ENCODE measurements around the gene EDN3. TPM values are rescaled to one million over a fixed set of nuclear protein-coding genes. Genes with fewer than 3 reads are reported as not detected.

EDN3 gene
- total RNA-seq, 1 experiment from 2014 or later, result not detected

DNA sequence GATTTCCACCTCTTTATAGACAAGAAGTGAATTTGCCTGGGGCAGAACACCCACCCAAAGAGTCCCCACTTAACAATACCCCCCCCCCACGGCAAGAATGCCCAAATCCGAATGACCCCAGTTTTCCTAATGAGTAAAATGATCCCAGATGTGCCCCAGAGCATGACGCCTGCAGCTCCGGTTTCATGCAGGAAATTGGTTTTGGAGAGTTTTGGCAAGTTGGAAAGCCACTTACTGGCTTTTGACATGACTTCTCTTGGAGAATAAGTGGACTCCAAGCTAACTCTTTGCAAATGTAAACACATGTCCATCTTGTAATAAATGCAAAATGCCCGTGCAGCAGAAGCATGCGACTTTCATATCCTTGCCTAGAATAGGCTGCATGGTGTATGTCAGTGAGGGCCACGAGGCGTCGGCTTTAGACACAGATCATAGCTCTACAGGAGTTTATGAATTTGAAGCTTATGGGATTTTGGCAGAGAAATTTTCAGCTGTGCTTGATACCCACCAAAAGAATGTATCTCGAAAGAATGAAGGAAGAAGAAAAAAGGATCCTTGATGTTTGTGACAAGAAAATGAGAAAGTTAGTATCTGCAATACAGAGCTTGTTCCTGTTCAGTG, 24.2 kb downstream of the EDN3 start:
- H3K79me2 ChIP-seq (ENCODE audit: insufficient read depth, low read length), result no peaks in the 10 kb centered on the region
- no peak overlapping the region for H3K27ac ChIP-seq (ENCODE audit: low read depth, low read length)
- intact Hi-C loops (cut with micrococcal nuclease), result no loop called here
- H4K20me1 ChIP-seq (ENCODE audit: insufficient read depth), result no peaks in the 10 kb centered on the region
- no peak overlapping the region for H2AFZ ChIP-seq (ENCODE audit: low read depth, low read length, poor library complexity, severe bottlenecking)
- POLR2A ChIA-PET, result no interaction called here
- ATAC-seq, result no peak
- H3K36me3 ChIP-seq (ENCODE audit: control insufficient read depth in 1 of 2, insufficient read depth in 2 of 2, low read length in 2 of 2), result no peaks in the 10 kb centered on the region
- H3K9ac ChIP-seq (ENCODE audit: low read length), result no peak overlapping the region
- H3K9me2 ChIP-seq (ENCODE audit: insufficient read depth), result no peaks in the 10 kb centered on the region
- RAD21 ChIA-PET (ENCODE audit: low non-redundant PET in 1 of 2, low total read pairs in 2 of 2, uncharacterized antibody in 2 of 2, unreplicated experiment in 2 of 2), result no interaction called here
- H3K9me3 ChIP-seq (ENCODE audit: control insufficient read depth in 1 of 2, insufficient read depth in 1 of 2, low read depth in 1 of 2, low read length in 2 of 2), result no peaks in the 10 kb centered on the region
- no peak for DNase-seq (ENCODE audit: low read depth, low spot score)
- no peaks in the 10 kb centered on the region for H3K4me1 ChIP-seq (ENCODE audit: control insufficient read depth in 1 of 2, insufficient read depth in 2 of 2, low read length in 2 of 2)
- H3K4me3 ChIP-seq (replicated peaks in 1 of 2; ENCODE audit: low read depth in 1 of 2, low read length in 2 of 2), result no peak overlapping the region
- TF ChIP-seq JUND (IDR thresholded peaks at IDR 0.05) (no peak), EZH2phosphoT487 (IDR thresholded peaks at IDR 0.05; ENCODE audit: borderline replicate concordance) (no peak), SP1 (IDR thresholded peaks at IDR 0.05; ENCODE audit: low read depth) (no peak), SIN3A (IDR thresholded peaks at IDR 0.05; ENCODE audit: low read depth) (no peak), POLR2AphosphoS5 (IDR thresholded peaks at IDR 0.05; ENCODE audit: low read depth, low read length) (no peak), TCF7L2 (IDR thresholded peaks at IDR 0.05; ENCODE audit: borderline replicate concordance, extremely low read depth, insufficient read depth, insufficient read length) (no peak), CBX3 (IDR thresholded peaks at IDR 0.05; ENCODE audit: low read depth) (no peak), CTCF (IDR thresholded peaks at IDR 0.05 in 2 of 3, conservative IDR thresholded peaks at IDR 0.05 in 1 of 3; ENCODE audit: borderline replicate concordance in 1 of 3, insufficient read depth in 1 of 3, low read depth in 2 of 3, low read length in 2 of 3) (no peak), EGR1 (IDR thresholded peaks at IDR 0.05; ENCODE audit: low read depth) (no peak), ZFX (IDR thresholded peaks at IDR 0.05) (no peak), ELF1 (IDR thresholded peaks at IDR 0.05; ENCODE audit: borderline replicate concordance, low read depth) (no peak)
- TF ChIP-seq, protein P1, sequence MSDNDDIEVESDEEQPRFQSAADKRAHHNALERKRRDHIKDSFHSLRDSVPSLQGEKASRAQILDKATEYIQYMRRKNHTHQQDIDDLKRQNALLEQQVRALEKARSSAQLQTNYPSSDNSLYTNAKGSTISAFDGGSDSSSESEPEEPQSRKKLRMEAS (IDR thresholded peaks at IDR 0.05), result no peak
- TF ChIP-seq, protein P2, sequence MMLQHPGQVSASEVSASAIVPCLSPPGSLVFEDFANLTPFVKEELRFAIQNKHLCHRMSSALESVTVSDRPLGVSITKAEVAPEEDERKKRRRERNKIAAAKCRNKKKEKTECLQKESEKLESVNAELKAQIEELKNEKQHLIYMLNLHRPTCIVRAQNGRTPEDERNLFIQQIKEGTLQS (IDR thresholded peaks at IDR 0.05), result no peak
- TF ChIP-seq, protein P3, sequence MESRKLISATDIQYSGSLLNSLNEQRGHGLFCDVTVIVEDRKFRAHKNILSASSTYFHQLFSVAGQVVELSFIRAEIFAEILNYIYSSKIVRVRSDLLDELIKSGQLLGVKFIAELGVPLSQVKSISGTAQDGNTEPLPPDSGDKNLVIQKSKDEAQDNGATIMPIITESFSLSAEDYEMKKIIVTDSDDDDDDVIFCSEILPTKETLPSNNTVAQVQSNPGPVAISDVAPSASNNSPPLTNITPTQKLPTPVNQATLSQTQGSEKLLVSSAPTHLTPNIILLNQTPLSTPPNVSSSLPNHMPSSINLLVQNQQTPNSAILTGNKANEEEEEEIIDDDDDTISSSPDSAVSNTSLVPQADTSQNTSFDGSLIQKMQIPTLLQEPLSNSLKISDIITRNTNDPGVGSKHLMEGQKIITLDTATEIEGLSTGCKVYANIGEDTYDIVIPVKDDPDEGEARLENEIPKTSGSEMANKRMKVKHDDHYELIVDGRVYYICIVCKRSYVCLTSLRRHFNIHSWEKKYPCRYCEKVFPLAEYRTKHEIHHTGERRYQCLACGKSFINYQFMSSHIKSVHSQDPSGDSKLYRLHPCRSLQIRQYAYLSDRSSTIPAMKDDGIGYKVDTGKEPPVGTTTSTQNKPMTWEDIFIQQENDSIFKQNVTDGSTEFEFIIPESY (IDR thresholded peaks at IDR 0.05; ENCODE audit: extremely low read depth, insufficient replicate concordance, low read length), result no peak
- H3K27me3 ChIP-seq (ENCODE audit: insufficient read depth, low read length), result peaks cover 44% of the 10 kb centered on the region; the same call in 1 of the 2 replicates
- no TSS peak for BruUV-seq (replicated peaks)
- CTCF ChIA-PET, result no interaction called here
- H3K4me2 ChIP-seq (ENCODE audit: low read length), result no peak overlapping the region

Measured in HCT116 (cell line).